HFFc6 (cell line): ENCODE results near the gene CFTR. TPM values are rescaled to one million over a fixed set of nuclear protein-coding genes. Genes with fewer than 3 reads are reported as not detected.

Experiments used
- DNase-seq: peaks from one replicate; pipeline ENCODE4 v3.0.0-alpha.2; 2018
- H3K27ac Mint-ChIP-seq: 2 replicates; pipeline ENCODE4 v1.8.0; 2020; ENCODE audit warnings: mild to moderate bottlenecking, mixed read lengths
- H3K27me3 Mint-ChIP-seq: 2 replicates; pipeline ENCODE4 v1.8.0; 2021; ENCODE audit warnings: mild to moderate bottlenecking, moderate library complexity, mixed read lengths; ENCODE audit not compliant: insufficient read depth
- H3K36me3 Mint-ChIP-seq: 2 replicates; pipeline ENCODE4 v1.8.0; 2021; ENCODE audit warnings: low read depth, mixed read lengths
- H3K4me1 Mint-ChIP-seq: 2 replicates; pipeline ENCODE4 v1.8.0; 2020; ENCODE audit warnings: low read depth, mixed read lengths
- H3K4me3 Mint-ChIP-seq: 2 replicates; pipeline ENCODE4 v1.8.0; 2020; ENCODE audit warnings: mild to moderate bottlenecking, moderate library complexity, mixed read lengths
- H3K9me3 Mint-ChIP-seq: 2 replicates; pipeline ENCODE4 v1.8.0; 2020; ENCODE audit warnings: mild to moderate bottlenecking, mixed read lengths
- total RNA-seq, 6 experiments: library from RNA; stranded (reverse); fragmentation: NEBNext Ultra II Directional; extraction: Animal tissue kit (Norgen Biotek cat#: 25700); gene quantifications; 2 replicates in 1 of 6; 3 replicates in 5 of 6; pipeline ENCODE4 v1.2.3, GENCODE V29; 2021
- TF ChIP-seq, protein P1 (sequence below): fragments of 200-600 bp; sonication (generic); IDR thresholded peaks from 2 replicates; pipeline ENCODE4 v1.5.0; 2021; ENCODE audit warnings: antibody characterized with exemption, mild to moderate bottlenecking

CFTR gene
- total RNA-seq, 6 experiments from 2014 or later = not detected

DNA sequence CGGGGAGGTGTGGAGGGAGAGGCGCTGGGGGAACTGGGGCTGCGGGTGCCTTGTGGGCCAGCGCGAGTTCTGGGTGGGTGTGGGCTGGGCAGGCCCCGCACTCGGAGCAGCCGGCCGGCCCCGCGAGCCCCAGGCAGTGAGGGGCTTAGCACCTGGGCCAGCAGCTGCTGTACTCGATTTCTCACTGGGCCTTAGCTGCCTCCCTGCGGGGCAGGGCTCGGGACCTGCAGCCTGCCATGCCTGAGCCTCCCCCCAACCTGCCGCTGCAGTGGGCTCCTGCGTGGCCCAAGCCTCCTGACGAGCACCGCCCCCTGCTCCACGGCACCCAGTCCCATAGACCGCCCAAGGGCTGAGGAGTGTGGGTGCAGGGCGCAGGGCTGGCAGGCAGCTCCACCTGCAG, 116.3 kb downstream of the CFTR start:
- TF ChIP-seq, protein P1, sequence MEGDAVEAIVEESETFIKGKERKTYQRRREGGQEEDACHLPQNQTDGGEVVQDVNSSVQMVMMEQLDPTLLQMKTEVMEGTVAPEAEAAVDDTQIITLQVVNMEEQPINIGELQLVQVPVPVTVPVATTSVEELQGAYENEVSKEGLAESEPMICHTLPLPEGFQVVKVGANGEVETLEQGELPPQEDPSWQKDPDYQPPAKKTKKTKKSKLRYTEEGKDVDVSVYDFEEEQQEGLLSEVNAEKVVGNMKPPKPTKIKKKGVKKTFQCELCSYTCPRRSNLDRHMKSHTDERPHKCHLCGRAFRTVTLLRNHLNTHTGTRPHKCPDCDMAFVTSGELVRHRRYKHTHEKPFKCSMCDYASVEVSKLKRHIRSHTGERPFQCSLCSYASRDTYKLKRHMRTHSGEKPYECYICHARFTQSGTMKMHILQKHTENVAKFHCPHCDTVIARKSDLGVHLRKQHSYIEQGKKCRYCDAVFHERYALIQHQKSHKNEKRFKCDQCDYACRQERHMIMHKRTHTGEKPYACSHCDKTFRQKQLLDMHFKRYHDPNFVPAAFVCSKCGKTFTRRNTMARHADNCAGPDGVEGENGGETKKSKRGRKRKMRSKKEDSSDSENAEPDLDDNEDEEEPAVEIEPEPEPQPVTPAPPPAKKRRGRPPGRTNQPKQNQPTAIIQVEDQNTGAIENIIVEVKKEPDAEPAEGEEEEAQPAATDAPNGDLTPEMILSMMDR = no peak
- Mint-ChIP-seq H3K9me3 (peaks cover 6% of the 10 kb centered on the region), H3K4me1 (no peaks in the 10 kb centered on the region), H3K27me3 (no peaks in the 10 kb centered on the region; the same call in 1 of the 2 replicates), H3K27ac (no peak overlapping the region), H3K4me3 (no peak overlapping the region), H3K36me3 (no peaks in the 10 kb centered on the region)
- no peak for DNase-seq

DNA sequence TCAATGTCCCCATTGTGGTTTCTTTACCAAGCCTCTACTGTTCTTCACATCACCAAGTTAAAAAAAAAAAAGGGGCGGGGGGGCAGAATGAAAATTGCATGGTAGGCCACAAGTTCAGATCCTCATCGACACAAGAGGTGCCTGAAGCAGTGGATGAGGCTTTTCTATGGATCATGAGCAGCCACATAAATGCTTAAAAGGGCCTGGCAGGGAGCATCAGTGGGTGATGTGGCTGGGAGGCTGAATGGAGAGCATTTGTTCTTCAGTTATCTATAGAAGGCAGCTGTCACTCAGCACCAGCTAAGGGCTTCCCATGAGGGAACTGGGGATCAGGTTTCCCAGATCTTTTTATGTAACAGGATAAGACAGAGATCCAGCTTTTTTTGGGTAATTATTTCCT, 117.9 kb downstream of the CFTR start:
- H3K4me1 Mint-ChIP-seq = no peaks in the 10 kb centered on the region
- TF ChIP-seq, protein P1 = no peak
- no peaks in the 10 kb centered on the region for H3K36me3 Mint-ChIP-seq
- H3K27me3 Mint-ChIP-seq = no peaks in the 10 kb centered on the region; the same call in 1 of the 2 replicates
- H3K27ac Mint-ChIP-seq = no peak overlapping the region
- no peak overlapping the region for H3K4me3 Mint-ChIP-seq
- H3K9me3 Mint-ChIP-seq = no peaks in the 10 kb centered on the region; the same call in none of the 2 replicates
- no peak for DNase-seq

DNA sequence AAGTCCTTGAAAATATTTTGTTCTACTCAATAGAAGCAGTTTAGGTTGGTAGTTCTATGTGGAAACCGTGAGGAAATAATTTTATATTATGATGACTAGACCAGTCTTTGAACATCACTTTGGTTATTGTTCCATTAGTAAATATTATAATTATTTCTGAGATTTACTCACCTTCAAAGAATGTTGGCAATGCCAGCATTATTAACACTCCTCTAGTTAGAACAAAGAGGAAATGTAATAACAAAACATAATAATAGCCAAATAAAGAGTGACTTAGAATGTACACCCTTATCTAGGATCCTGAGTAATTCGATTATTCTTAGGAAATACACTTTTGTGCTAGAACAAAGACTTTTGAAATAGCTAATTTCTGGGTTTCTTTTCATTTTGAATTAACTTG, 121.1 kb downstream of the CFTR start:
- H3K4me1 Mint-ChIP-seq = no peaks in the 10 kb centered on the region
- H3K36me3 Mint-ChIP-seq = no peaks in the 10 kb centered on the region
- DNase-seq = no peak
- H3K27ac Mint-ChIP-seq = no peak overlapping the region
- H3K4me3 Mint-ChIP-seq = no peak overlapping the region
- peaks cover 5% of the 10 kb centered on the region for H3K9me3 Mint-ChIP-seq
- TF ChIP-seq, protein P1 = no peak
- H3K27me3 Mint-ChIP-seq = no peaks in the 10 kb centered on the region; the same call in 1 of the 2 replicates

DNA sequence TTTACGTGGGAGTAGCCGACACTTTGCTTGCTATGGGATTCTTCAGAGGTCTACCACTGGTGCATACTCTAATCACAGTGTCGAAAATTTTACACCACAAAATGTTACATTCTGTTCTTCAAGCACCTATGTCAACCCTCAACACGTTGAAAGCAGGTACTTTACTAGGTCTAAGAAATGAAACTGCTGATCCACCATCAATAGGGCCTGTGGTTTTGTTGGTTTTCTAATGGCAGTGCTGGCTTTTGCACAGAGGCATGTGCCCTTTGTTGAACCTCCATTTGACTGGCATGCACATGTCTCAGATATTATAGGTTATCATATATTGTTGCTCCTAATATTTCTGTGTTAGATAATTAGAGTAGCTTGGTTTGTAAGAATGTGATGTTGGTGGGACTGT, 123.8 kb downstream of the CFTR start:
- H3K9me3 Mint-ChIP-seq = peaks cover 11% of the 10 kb centered on the region
- H3K36me3 Mint-ChIP-seq = no peaks in the 10 kb centered on the region
- TF ChIP-seq, protein P1 = no peak
- no peak overlapping the region for H3K27ac Mint-ChIP-seq
- no peak overlapping the region for H3K4me3 Mint-ChIP-seq
- no peaks in the 10 kb centered on the region for H3K27me3 Mint-ChIP-seq
- H3K4me1 Mint-ChIP-seq = no peaks in the 10 kb centered on the region
- no peak for DNase-seq

DNA sequence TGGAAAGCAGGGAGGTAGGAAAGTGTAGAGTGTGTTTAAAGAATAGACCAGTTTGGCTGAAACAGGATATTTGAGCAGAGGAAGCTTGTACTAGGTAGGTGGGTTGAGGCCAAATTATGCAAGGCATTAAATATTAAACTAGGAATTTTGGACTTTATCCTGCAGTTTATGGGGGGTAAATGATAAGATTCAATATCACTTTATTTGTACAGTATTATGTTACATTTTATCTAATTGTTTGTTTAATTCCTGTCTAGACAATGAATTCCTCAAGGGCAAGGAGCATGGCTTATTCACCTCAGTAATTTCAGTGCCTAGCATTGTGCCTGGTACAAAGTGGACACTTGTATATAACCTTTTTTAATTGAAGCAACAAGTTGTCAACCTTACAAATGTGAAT, 125.9 kb downstream of the CFTR start:
- Mint-ChIP-seq H3K4me1 (no peaks in the 10 kb centered on the region), H3K4me3 (no peak overlapping the region), H3K27me3 (no peaks in the 10 kb centered on the region), H3K27ac (no peak overlapping the region), H3K9me3 (peaks cover 16% of the 10 kb centered on the region), H3K36me3 (no peaks in the 10 kb centered on the region)
- TF ChIP-seq, protein P1 = no peak
- DNase-seq = no peak

DNA sequence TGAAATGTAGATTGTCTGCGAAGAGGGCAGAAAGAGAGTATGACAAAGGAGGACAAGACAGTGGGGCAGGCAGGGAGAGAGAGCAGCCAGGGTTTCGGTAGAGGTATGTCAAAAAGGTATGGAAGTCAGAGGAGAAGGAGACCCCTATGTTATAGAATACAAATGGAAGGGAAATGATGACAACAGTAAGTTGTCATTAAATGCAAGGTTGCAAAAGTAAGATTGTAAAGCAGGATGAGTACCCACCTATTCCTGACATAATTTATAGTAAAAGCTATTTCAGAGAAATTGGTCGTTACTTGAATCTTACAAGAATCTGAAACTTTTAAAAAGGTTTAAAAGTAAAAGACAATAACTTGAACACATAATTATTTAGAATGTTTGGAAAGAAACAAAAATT, 126.3 kb downstream of the CFTR start:
- Mint-ChIP-seq H3K27ac (no peak overlapping the region), H3K36me3 (no peaks in the 10 kb centered on the region), H3K27me3 (no peaks in the 10 kb centered on the region), H3K9me3 (peaks cover 16% of the 10 kb centered on the region), H3K4me3 (no peak overlapping the region), H3K4me1 (no peaks in the 10 kb centered on the region)
- no peak for DNase-seq
- TF ChIP-seq, protein P1 = no peak
